NCI-H526 treated with DMSO at 0.1 percent for 48 hours (cell line): ENCODE data around the gene TACC2.
"Not testable (repeated sequence)": the region's sequence is repeated elsewhere in the genome, so short reads cannot be mapped to it uniquely, and the experiment has no call there.

Source experiments
- DNase-seq: peaks from one replicate; lab custom pipeline; 2025; lab: John Stamatoyannopoulos, UW

TACC2 gene

DNA sequence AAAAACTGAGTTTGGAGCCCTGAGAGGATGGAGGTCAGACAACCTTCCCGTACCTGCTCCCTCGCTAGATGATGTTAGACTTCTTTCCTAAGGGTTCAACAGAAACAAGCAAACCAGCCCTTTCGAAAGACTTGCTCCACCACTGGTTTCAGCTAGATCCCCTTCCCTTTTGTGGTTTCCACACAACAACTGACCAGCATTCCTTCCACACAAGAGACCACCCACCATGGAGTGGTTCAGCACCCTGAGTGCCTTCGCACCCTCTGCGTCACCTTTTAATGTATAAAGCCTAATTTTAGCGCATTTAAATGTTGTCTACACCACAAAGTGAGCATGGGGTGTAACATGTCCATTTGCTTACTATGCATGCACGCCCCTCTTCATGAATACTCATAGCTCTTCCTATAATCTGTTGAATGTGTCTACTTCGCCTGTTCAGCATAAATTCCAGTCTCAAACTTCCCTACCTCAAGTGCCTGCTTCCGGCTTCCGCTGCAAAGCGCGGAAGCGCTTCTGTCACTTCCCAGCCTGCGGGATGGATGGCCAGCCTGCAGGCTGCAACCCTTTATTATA lies 69.0 kb downstream of the TACC2 start:
- no peak for DNase-seq

DNA sequence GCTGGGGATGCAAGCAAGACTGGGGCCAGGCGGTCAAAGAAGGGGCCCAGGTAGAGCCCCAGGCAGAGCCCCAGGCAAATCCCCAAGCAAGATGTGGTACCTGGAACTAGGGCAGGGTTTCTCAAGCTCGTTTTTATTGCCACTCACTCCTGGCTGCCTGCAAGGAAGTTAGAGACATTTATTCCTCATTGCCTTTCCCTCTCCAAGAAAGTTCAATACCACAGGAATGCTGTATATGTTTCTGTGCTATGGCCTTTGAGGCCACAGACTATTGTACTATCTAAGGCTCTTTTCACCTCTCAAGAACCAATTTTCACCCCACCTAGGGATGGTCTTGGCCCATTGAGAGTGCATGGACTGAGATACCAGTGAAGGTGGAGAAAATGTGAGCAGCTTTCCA lies 71.3 kb downstream of the TACC2 start:
- DNase-seq: no peak

DNA sequence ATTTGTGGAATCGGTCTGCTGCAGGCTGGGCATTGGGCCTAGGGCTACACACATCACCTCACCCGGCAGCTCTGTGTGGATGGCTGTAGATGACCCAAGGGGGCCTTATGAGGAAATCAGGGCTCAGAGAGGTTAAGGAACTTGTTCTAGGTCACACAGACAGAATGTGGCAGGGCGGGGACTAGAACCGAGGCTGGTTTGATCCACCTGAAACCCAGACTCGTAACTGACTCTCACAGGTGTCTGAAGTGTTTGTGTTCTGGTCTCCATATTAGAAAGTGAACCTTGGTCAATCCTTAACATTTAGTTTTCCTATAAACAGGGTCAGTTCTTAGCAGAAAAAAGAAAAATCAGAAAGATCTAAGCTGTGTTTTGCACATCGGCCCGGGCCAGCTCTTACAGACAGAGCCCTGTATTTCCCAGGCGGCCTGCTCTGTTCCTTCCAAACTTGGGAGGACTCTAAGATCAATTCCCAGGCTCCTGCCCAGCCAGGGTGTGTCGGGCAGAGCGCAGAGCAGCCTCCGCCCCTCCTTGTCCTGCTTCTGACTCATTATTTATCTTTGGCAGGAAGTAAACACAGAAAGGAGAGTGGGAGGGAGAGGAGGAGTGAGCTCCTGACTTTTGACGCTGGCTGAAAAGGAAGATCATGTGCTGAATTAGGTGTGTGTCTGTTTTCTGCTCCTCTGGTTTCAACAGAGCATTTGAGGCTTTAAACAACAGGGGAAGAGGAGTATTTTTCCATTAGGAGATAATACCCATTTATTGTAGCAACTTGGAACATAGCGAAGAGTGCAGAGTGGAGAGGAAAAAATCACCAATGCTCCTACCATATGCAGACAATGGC lies 74.1 kb downstream of the TACC2 start:
- no peak for DNase-seq

DNA sequence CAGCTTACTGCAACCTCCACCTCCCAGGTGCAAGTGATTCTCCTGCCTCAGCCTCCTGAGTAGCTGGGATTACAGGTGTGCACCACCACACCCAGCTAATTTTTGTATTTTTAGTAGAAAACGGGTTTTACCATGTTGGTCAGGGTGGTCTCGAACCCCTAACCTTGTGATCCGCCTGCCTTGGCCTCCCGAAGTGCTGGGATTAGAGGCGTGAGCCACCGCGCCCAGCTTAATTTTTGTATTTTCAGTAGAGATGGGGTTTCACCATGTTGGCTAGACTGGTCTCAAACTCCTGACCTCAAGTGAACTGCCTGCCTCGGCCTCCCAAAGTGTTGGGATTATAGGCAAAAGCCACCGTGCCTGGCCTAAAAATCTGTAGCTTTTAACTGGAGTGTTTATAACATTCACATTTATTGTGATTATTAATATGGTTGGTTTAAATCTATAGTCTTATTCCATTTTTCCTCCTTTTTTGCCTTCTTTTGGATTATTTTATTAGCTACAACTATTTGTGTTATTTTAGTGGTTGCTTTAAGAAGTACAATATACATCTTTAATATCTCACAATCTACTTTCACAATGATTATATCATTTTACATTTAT lies 77.5 kb downstream of the TACC2 start:
- DNase-seq: not testable (repeated sequence)

DNA sequence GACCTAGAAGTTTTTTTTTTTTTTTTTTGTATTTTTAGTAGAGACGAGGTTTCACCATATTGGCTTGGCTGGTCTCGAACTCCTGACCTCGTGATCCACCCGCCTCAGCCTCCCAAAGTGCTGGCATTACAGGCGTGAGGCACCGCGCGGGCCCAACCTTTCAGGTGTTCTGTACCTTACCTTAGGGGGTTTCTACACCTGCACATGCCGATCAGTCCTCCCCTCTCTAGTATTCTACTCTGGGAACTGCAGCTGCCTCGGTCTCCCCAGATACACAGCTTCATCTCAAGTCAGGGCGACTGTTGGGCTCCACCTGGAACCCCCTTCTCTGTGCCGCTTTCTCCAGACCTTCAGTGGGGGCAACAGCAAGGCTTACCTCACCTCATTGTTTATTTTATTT lies 79.9 kb downstream of the TACC2 start:
- no peak for DNase-seq

DNA sequence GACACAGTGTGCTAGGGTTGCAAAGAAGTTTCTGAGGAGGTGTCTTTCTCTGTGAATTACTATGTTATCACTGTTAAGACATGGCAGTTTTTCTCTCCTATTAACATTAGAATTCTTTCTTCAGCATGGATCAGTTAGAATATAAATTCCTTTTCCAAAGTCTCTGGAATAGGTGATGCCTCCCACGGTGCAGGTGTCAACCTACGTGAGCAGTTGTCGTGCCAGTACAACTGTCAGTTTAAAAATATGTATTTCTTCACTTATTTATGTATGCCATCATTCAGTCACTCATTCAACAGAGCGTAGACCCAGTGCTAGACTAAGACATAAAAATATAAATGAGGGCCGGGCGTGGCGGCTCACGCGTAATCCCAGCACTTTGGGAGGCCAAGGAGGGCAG lies 83.5 kb downstream of the TACC2 start:
- no peak for DNase-seq

DNA sequence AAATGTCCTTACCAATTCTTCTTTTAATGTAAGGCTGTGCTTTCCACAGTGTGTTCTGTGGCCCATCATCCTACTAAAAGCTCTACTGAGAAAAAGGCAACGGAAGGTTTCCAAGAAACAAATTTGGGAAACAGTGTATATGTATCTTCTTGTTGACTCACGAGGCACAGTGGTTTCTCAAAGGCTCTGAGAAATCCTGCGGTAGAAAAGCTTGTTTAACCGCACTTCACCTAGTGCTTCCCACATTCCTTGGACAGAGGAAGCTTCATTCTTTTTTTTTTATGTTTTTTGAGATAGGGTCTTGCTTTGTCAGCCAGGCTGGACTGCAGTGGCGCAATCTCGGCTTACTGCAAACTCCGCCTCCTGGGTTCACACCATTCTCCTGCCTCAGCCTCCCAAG lies 84.5 kb downstream of the TACC2 start:
- DNase-seq: no peak

DNA sequence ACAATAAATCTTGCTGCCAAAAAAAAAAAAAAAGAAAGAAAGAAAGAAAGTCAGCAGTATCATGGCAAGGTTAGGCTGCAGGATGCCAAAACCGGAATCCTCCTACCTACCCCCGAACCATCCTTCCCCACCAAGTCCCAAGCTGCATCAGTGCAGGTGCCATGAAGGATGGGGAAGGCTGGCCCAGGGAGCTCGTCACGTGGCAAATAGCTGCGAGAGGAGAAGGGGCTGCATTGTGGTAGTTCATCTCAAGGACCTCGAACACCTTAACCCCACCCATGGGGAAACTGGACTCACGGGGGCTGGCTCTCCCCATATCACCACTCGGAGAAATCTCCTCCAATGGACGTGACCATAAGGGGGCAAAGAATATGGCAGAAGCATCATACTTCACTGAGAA lies 86.2 kb downstream of the TACC2 start:
- no peak for DNase-seq

DNA sequence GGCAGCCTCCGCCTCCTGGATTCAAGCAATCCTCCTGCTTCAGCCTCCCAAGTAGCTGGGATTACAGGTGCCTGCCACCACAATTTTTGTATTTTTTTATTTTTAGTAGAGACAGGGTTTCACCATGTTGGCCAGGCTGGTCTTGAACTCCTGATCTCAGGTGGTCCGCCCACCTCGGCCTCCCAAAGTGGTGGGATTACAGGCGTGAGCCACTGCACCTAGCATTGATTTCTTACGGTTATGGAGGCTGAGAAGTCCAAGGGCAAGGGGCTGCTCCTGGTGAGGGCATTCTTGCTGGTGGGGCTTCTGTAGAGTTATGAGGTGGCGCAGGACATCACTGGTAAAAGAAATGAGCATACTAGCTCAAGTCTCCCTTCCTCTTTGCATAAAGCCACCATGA lies 86.9 kb downstream of the TACC2 start:
- DNase-seq: not testable (repeated sequence)

DNA sequence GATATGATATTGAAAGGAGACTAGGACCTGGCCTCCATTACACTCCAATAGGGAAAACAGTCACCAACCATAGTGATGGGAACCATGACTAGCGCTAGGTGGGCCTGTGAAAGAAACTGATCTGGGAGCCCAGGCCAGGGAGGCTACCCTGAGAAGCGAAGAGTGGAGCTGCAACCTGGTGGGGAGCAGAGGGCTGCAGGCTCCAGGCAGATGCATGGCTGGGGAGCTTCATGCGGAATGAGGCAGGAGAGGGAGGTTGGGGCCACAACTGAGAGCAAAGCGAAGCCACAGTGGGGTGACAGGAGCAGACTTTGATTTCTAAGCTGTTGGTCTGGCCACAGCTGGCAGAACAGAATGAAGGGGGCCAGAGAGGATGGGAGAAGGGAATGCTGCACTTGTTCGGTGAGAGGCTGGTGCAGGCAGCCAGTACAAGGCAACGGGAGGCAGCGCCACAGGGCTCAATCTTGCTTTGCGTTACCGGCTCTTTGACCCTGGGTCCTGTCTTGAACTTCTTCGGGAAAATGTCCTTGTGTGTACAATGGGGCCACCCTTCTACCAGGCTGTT lies 88.4 kb downstream of the TACC2 start:
- no peak for DNase-seq

DNA sequence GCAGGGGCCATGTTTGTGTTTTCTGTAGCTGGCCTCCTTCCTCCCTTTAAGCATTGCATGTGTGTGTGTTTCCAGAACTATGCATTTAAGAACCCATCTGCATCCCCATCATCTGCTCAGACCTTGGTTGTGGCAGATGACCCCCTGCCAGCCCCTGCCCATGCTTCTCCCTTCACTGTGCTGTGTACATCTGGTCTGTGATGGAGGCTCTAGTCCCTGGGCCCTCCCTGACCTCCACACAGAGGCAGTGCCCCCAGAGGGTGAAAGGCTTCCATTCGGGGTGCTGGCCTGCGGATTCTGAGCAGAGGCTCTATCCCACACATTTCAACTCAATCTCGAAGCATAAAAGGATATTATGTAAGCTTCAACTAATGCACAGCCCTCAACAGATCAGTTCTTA lies 89.4 kb downstream of the TACC2 start:
- DNase-seq: no peak

DNA sequence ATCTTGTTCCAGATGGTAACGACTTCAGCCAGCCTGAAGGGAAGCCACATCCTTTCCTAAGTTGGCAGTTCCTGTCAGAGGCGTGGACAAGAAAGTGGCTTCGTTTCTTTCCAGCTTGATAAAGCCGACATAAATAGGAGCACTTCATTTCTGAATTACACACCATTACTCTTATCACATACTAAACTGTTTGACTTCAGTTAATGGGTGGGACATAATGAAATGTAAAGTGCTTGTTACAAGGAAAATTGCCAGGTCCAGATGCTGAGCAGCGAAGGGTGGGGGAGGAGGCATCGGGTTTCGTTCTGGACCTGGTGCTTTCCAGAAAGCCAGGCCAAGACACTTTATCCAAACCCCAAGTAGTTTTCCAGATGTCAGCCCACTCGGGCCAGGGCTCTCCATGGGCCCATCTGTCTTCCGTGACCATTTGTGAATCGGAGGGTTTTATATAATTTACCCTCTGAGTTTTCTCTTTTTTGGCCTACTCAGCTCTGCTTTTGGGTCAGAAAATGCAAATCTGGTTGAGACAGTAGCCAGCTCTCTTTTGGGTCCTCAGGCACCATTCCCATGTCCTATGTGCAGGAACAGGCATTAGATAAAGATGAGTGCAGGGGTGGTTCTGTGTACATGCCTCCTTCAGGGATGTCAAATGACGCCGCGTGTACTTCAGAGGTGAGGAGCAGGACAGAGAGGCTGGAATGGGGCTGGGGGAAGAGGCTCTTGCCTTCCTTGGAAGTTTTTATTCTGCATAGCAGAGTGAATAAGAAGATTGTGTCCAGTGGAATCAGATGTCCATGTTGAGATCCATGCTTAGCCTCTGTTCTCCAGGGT lies 90.2 kb downstream of the TACC2 start:
- DNase-seq: no peak

DNA sequence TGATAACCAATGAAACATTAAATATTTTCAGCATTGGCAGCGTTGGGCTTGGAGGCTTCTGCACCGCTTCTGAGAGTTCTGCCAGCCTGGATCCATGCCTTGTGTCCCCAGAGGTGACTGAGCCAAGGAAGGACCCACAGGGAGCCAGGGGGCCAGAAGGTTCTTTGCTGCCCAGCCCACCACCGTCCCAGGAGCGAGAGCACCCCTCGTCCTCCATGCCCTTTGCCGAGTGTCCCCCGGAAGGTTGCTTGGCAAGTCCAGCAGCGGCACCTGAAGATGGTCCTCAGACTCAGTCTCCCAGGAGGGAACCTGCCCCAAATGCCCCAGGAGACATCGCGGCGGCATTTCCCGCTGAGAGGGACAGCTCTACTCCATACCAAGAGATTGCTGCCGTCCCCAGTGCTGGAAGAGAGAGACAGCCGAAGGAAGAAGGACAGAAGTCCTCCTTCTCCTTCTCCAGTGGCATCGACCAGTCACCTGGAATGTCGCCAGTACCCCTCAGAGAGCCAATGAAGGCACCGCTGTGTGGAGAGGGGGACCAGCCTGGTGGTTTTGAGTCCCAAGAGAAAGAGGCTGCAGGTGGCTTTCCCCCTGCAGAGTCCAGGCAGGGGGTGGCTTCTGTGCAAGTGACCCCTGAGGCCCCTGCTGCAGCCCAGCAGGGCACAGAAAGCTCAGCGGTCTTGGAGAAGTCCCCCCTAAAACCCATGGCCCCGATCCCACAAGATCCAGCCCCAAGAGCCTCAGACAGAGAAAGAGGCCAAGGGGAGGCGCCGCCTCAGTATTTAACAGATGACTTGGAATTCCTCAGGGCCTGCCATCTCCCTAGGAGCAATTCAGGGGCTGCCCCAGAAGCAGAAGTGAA lies 93.9 kb downstream of the TACC2 start:
- DNase-seq: no peak

DNA sequence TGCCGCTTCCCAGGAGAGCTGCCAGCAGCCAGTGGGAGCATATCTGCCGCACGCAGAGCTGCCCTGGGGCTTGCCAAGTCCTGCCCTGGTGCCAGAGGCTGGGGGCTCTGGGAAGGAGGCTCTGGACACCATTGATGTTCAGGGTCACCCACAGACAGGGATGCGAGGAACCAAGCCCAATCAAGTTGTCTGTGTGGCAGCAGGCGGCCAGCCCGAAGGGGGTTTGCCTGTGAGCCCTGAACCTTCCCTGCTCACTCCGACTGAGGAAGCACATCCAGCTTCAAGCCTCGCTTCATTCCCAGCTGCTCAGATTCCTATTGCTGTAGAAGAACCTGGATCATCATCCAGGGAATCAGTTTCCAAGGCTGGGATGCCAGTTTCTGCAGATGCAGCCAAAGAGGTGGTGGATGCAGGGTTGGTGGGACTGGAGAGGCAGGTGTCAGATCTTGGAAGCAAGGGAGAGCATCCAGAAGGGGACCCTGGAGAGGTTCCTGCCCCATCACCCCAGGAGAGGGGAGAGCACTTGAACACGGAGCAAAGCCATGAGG lies 94.6 kb downstream of the TACC2 start:
- no peak for DNase-seq

DNA sequence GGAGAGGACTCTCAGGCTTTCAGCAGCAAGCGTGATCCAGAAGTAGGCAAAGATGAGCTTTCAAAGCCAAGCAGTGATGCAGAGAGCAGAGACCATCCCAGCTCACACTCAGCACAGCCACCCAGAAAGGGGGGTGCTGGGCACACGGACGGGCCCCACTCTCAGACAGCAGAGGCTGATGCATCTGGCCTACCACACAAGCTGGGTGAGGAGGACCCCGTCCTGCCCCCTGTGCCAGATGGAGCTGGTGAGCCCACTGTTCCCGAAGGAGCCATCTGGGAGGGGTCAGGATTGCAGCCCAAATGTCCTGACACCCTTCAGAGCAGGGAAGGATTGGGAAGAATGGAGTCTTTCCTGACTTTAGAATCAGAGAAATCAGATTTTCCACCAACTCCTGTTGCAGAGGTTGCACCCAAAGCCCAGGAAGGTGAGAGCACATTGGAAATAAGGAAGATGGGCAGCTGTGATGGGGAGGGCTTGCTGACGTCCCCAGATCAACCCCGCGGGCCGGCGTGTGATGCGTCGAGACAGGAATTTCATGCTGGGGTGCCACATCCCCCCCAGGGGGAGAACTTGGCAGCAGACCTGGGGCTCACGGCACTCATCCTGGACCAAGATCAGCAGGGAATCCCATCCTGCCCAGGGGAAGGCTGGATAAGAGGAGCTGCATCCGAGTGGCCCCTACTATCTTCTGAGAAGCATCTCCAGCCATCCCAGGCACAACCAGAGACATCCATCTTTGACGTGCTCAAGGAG lies 95.5 kb downstream of the TACC2 start:
- DNase-seq: no peak

DNA sequence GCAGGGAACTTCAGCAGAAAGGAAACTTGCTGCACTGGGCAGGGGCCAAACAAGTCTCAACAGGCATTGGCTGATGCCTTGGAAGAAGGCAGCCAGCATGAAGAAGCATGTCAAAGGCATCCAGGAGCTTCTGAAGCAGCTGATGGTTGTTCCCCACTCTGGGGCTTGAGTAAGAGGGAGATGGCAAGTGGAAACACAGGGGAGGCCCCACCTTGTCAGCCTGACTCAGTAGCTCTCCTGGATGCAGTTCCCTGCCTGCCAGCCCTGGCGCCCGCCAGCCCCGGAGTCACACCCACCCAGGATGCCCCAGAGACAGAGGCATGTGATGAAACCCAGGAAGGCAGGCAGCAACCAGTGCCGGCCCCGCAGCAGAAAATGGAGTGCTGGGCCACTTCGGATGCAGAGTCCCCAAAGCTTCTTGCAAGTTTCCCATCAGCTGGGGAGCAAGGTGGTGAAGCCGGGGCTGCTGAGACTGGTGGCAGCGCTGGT lies 96.5 kb downstream of the TACC2 start:
- no peak for DNase-seq

DNA sequence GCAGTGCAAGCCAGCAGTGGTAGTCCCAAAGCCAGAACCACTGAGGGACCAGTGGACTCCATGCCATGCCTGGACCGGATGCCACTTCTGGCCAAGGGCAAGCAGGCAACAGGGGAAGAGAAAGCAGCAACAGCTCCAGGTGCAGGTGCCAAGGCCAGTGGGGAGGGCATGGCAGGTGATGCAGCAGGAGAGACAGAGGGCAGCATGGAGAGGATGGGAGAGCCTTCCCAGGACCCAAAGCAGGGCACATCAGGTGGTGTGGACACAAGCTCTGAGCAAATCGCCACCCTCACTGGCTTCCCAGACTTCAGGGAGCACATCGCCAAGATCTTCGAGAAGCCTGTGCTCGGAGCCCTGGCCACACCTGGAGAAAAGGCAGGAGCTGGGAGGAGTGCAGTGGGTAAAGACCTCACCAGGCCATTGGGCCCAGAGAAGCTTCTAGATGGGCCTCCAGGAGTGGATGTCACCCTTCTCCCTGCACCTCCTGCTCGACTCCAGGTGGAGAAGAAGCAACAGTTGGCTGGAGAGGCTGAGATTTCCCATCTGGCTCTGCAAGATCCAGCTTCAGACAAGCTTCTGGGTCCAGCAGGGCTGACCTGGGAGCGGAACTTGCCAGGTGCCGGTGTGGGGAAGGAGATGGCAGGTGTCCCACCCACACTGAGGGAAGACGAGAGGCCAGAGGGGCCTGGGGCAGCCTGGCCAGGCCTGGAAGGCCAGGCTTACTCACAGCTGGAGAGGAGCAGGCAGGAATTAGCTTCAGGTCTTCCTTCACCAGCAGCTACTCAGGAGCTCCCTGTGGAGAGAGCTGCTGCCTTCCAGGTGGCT lies 97.7 kb downstream of the TACC2 start:
- no peak for DNase-seq

DNA sequence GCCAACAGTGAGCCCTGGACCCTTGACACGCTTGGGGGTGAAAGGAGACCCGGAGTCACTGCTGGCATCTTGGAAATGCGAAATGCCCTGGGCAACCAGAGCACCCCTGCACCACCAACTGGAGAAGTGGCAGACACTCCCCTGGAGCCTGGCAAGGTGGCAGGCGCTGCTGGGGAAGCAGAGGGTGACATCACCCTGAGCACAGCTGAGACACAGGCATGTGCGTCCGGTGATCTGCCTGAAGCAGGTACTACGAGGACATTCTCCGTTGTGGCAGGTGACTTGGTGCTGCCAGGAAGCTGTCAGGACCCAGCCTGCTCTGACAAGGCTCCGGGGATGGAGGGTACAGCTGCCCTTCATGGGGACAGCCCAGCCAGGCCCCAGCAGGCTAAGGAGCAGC lies 98.5 kb downstream of the TACC2 start:
- DNase-seq: no peak
